SKM-1 treated with dmso at 0.1 percent for 144 hours (cell line): ENCODE results near the gene GRPEL2.
"Not testable (repeated sequence)": the region's sequence is repeated elsewhere in the genome, so short reads cannot be mapped to it uniquely, and the experiment has no call there.

ENCODE experiments used
- DNase-seq: peaks from one replicate; lab custom pipeline; 2025; ENCODE audit not compliant: unreplicated experiment; lab: John Stamatoyannopoulos, UW

The GRPEL2 gene

DNA sequence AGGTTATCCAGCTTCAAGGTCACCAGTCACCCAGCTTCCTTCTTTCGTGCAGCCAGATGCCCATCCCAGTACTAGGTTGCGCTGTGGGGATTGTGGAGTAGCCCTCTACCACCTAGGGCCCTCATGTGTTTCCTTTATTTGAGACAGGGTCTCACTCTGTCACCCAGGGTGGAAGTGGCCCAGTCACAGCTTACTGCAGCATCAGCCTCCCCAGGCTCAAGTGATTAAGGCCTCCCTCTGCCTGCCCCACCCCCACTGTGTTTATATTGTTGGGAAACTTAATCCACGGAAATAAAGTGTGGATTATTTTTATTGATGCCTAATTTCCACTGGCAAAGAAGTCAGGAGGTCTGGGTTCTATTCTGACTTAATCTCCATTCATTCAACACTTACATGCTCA is 29.5 kb downstream of the GRPEL2 start:
- no peak for DNase-seq

DNA sequence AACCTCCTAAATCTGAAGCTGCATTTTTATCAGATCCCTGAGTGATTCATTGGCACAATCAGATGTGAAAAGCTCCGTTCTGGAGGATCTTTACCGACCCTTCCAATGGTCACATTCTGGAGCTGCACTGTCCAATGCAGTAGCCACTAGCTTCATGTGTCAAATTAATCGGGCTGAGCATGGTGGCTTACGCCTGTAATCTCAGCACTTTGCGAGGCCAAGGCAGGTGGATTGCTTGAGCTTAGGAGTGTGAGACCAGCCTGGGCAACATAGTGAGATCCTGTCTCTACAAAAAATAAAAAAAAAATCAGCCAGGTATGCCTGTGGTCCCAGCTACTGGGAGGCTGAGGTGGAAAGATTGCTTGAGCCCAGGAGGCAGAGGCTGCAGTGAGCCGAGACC is 30.1 kb downstream of the GRPEL2 start:
- DNase-seq: no peak

DNA sequence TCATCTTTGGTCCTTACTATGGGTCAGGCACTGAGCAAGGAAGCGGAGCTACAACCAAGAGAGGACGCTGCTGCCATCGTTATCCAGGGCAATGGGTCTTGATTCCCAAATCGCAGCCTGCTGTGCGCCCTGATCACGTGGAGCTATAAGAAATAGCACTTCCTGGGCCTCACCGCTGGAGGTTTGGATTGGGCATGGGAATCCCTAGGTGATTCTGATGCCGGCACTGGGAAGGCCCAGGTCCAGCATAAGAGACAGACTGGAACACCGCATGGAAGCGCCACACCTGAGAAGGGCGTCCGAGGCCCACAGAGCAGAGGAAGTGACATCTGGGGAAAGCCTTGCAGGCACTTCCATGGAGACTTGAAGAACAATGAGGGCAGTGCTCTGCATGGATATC is 30.8 kb downstream of the GRPEL2 start:
- DNase-seq: no peak

- DNase-seq: no peak
Observed at GRCh38 chr5:149376711-149377447, 31.6 kb downstream of the GRPEL2 start.

- no peak for DNase-seq
Observed at GRCh38 chr5:149378241-149378820, 33.0 kb downstream of the GRPEL2 start.

DNA sequence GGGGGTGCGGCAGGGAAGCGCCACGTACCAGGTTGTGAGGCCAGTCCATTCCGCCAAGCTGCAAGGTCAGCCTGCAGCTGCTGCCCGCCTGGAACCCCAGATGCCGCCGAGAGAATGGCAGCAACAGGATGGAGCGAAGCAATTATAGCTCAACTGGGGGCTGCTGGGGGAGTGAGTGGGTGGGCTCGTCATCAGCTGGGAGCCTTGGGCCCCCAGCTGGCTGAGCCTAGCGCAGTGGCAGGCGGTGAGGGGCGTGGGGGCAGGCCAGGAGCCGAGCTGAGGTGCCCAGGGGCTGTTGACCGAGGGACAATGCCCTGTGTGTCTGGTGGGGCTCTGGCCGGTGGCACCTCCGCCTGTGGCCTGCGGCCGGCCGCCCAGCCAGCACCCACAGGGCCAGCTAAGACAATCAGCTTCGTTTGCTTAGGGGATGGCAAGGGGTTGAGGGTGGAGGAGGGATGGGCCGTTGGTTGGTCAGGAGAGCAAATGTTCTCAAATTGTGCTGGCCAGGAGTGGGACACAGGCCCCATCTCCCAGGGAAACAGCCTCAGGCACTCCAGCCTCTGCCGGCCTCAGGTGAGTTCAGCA is 34.0 kb downstream of the GRPEL2 start, which contains the start of gene IL17B:
Gene IL17B (minus strand): TSS at position 116 of the 585 bp plus-strand sequence. CDS start 67 bp downstream, at position 49.
- DNase-seq: no peak

DNA sequence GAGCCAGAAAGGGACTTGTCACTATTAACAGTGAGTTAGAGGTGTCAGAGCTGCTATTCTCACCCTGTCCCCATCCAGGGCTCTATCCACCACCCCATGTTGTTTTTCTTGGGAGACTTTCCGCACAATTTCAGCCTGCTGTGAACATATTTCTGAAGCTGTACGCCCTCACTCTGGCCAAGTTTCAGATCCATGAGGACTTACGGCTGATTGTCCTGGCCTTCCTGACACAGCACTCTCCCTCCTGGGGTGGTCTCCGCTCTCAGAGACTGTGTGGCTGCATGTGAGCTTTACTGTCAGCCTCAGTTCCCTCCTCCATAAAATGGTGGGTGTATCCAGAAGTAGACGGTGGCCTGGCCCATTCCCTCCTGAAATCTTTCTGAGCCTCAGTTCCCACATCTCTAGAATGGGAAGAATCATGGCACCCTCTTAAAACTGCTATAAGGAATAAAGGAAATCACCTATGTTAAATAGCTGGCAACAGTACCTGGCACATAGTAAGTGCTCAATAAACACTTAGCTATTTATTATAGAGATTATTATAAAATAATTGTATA is 34.6 kb downstream of the GRPEL2 start:
- no peak for DNase-seq

DNA sequence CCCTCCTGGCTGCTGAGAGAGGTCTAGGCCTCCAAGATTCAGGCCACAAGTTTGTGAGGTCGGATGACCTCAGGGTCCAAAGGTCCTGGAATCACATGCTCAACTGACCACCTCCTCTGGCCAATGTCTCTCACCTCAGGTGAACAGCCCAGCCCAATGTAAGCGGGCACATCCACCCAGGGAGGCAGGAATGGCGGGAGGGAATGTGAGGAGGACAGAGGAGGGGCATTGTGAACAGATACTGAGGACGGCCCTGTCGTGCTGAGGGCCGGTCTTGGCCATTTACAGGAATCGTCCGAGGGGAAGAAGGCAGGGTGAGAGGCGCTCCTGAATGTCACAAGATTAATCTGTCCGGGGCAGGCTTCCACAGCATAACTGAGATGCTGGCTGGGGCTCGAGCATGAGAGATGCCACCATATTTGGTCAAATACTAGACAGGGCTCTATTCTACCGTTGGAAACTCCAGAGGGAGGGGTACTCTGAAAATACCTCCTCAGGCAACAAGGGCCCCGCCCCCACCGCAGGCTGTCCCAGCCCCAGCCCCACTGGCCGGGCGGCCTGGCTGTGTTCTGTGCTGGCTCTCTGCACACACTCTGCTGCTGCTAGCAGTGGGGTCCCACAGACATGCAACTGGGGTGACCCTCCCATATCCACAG is 35.3 kb downstream of the GRPEL2 start:
- no peak for DNase-seq

DNA sequence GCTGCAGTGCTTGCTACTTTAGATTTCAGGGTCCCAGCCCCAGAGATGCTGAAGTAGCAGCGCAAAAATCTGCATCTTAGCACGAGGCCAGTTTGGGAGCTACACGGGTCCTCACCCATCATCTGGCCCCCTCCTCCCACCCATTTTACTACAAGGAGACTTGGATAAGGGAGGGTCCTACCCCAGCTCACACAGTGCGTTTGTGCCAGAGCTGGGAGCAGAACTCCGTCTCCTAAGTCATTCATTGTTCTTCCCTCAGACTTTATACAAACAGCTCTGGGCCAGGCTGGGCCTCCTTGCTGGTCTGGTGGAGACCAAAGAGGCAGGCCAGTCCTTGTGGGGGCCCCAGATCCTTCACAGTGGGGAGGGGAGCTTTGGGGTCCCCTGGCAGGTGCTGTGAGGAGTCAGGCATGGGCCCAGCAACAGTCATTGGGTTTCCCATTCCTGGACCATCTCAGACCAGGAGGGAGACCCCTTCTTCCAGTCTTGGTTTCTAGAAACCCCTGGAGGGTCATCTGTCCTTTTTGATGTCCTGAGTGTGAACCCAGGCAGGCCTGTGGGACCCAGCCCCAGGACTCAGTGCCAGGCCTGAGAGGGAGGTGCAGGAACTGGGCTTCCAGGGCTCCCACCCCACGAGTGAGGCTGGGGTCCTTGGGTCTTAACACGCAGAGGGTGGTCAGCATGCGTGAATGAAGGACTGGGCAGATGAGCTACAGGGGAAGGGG is 36.1 kb downstream of the GRPEL2 start:
- no peak for DNase-seq

DNA sequence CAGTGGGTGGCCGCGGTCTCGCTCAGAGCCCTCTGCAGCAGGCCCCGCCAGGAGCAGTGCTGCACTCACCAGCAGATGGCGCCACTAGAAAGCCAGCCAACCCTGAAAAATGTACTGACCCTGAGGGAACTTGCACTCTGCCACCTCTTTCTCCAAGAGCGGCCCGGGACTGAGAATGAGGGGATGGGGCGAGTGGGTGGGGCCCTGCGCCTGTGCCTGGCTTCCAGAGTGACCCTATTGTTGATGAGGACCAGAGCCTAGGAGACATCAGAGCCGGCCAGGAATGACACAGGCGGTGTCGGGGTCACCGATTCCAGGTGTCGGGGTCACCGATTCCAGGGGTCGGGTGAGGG is 36.7 kb downstream of the GRPEL2 start:
- DNase-seq: peak; percentile 73

DNA sequence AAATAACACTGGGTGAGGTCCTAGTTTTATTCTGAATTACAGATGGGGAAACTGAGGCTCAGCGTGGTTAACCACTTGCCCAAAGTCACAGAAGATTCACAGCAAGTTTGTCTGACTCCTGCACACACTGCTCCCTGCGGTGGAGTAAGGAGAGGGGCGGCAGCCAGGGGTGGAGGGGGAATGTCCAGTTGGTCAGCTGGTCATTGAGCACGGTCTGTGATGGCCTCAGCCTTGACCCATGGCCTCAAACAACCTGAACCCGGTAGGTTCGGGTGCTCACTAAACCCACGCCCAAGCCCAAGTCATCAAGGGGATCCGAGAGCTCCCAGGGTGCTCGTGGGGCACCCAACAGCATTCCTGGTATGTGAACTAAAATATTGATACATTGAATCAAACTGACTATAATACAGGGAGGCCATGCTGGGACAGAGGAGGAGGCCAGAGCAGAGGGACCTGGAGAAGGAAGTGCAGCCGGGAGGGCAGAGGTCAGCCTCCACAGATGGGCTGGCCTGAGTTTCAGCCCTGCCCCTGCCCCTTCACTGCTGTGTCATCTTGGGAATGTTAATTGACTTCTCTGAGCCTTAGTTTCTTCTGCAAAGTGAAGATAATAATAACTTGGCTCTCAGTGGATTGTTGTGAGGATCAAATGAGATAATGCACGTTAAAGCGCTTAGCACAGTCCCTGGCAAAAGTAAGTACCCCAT is 37.4 kb downstream of the GRPEL2 start:
- no peak for DNase-seq

- no peak for DNase-seq
Observed at GRCh38 chr5:149383399-149383798, 38.1 kb downstream of the GRPEL2 start.

DNA sequence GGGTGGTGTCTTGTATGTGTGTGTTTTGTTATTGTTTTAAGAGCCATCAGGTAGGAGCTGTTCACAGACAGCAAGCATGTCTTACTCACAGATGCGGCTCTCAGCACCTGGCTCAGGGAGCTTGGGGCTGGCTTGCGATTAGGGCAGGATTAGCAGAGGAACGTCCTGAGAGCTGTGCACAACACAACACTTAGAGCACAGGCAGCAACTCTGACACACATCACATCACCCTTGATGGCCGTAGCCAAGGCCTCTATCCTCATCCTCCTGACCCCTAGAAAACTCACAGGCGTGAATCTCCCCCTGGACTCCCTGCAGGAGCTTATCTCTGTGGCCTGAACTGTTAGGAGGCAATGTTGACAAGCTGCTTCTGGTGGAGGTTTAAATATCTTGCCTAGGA is 40.9 kb downstream of the GRPEL2 start:
- no peak for DNase-seq

DNA sequence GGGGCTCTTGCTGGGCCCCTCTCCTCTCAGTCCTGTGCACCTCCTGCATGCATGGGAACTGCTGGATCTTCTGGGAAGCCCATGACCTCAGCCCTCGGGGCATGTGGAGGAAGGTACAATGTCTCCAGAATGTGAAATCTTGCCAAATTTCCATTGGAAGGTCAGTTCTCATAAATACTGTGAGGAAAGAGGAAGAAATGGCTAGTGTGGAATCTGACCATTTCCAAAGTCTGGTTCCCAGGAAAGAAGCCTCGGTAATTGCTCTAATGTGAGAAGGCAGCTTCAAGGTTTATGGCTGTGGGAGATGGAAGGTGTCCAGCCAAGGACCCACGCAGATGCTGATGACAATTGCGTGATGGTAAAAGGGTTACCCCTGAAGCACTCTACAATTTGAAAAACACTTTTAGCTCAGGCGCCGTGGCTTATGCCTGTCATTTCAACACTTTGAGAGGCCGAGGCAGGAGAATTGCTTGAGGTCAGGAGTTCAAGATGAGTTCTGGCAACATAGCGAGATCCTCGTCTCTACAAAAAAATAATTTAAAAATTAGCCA is 41.9 kb downstream of the GRPEL2 start:
- DNase-seq: no peak

- DNase-seq: no peak
Observed at GRCh38 chr5:149387982-149388381, 42.7 kb downstream of the GRPEL2 start.

- no peak for DNase-seq
Observed at GRCh38 chr5:149388498-149389190, 43.3 kb downstream of the GRPEL2 start.

- no peak for DNase-seq
Observed at GRCh38 chr5:149389552-149390495, 44.5 kb downstream of the GRPEL2 start.

- not testable (repeated sequence) for DNase-seq
Observed at GRCh38 chr5:149391076-149391475, 45.8 kb downstream of the GRPEL2 start.
